Fibroblast of gingiva (primary cell): ENCODE data around the gene PLXNA4.

Source experiments
- DNase-seq: peaks from one replicate; pipeline ENCODE4 v3.0.0-alpha.2; 2011; ENCODE audit warnings: low read depth

Gene PLXNA4

DNA sequence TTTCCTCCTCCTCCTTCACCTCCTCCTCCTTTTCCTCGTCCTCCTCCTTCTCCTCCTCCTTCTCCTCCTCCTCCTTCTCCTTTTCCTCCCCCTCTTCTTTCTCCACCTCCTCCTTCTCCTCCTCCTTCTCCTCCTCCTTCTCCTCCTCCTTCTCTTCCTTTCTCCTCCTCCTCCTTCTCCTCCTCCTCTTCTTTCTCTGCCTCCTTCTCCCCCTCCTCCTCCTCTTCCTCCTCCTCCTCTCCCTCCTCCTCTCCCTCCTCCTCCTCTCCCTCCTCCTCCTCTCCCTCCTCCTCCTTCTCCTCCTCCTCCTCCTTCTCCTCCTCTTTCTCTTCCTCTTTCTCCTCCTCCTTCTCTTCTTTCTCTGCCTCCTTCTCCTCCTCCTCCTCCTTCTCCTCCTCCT is 13.6 kb downstream of the PLXNA4 start:
- DNase-seq = no peak

DNA sequence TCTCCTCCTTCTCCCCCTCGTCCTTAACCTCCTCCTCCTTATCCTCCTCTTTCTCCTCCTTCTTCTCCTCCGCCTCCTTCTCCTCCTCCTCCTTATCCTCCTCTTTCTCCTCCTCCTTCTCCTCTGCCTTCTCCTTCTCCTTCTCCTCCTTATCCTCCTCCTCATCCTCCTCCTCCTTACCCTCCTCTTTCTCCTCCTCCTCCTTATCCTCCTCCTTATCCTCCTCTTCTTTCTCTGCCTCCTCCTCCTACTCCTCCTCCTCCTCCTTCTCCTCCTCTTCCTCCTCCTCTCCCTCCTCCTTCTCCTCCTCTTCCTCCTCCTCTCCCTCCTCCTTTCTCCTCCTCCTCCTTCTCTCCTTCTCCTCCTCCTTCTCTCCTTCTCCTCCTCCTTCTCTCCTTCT is 14.5 kb downstream of the PLXNA4 start:
- DNase-seq = no peak

DNA sequence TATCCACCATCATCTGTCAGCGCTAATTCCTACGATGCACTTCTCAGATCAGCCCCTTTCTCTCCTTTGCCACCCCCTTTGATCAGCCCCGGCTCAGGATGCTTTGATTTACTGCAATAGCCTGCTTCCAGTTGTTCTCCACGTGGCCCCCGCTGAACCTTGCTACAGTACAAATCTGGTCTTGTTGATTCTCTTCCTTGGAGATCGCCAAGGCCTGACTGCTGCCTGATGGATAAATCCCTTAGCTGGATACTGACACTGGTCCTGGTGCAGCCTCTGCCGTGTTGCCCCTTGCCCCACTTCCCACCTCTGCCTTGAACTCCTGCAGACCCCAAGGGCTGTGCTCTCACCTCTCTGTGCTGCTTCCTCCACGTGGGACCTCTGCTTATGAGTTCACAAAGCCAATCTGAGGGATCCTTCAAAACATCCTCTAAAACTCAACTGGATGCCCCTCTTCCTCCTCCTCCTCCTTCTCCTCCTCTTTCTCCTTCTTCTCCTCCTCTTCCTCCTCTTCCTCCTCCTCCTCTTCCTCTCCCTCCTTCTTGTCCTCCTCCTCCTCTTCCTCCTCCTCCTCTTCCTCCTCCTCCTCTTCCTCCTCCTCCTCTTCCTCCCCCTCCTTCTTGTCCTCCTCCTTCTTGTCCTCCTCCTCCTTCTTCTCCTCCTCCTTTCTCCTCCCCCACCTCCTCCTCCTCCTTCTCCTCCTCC is 15.3 kb downstream of the PLXNA4 start:
- no peak for DNase-seq

DNA sequence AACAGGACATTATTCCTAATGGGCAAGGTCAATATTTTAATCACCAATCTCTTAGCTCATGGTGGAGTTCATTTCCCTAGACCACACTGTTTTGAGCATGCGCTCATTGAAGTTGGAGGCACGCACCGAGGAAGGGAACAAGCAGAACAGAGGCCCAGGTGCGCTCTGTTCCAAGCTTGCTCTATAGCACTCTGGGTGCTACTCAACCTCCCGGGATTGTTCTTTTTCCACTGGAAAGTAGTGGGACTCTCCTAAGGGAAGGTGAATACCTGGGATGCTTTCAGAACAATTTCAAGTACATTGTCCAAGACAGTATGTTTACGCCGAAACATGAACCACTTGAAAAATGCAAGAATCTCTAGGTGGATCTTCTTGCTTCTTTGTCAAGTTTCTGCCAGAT is 16.2 kb downstream of the PLXNA4 start:
- DNase-seq = no peak

DNA sequence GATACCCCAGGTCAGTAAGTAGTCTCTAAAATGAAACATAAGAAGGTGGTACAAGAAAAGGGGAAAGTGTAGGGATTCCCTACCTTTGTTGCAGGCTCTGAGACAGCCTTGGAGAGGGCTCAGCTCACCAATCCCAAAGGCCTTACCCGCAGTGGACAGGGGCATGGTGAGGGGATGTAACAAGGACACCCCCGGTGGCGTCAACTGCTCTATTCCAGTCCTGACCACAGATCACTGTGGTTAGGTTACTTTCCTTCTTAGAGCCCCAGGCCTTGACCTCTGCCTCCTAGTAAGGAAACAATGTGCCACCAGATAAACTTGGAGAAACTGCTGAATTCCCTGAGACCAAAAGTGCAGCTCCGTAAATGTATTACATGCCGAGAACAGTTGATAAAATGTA is 17.5 kb downstream of the PLXNA4 start:
- no peak for DNase-seq

DNA sequence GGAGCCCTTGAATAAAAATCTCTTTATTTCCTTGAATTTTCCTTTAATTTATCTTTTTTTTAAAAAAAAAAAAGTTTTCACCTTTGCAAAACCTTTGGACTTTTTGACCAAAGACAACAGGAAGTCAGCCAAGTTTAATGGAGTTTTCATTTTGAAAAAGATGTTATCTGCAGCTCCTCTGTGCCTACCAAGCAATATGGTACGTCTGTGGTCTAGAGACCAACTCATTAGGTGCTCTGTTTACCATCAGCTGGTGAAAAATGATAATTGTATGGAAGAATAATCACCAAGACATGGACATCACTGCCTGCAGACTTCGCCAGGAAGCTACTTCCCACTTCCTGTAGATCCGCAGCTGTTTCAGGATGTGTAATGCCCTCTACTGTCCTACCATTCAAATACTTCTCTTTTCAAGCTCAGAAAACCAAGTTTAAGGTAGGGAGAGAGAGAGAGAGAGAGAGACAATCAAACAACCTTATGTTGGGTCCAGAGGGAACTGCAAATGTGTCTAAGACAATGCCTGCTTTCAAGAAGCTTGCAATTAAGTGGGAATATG is 18.7 kb downstream of the PLXNA4 start:
- no peak for DNase-seq

DNA sequence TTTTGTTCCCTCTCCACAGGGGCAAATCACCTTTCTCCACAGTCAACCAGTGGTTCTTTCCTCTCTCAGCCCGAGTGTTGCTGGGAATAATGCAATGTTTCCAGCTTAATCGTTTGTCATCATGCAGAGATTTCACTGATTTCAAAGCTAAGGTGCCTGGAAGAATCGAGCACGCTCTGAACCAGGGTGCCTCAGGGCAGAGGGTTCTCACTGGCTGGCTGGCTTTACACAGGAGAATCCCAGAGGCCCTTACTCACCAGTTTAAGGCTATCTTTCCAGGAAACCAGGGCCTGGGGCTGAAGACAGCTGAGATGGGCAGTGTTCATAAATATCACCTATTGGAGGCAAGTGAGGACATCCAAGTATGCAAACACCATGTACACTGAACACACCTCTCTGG is 21.8 kb downstream of the PLXNA4 start:
- no peak for DNase-seq

DNA sequence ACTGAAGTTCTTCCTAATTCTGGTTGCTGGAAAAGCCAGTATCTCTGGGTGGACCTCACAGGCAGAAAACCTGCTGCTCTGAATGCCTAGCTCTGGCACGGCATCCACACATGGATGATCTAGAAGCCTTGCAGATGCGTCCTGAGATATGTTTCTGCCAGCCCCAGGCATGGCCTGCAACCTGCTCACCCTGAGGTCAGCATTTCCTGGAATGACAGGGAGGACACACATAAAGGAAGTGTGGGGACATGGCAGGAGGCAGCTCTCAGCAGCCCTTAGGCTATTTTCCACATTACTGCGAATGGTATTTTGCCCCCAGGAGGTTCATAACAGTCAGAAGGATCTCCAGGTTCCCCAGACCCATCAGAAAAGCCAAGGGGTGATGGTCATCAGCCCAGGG is 23.2 kb downstream of the PLXNA4 start:
- DNase-seq = no peak

DNA sequence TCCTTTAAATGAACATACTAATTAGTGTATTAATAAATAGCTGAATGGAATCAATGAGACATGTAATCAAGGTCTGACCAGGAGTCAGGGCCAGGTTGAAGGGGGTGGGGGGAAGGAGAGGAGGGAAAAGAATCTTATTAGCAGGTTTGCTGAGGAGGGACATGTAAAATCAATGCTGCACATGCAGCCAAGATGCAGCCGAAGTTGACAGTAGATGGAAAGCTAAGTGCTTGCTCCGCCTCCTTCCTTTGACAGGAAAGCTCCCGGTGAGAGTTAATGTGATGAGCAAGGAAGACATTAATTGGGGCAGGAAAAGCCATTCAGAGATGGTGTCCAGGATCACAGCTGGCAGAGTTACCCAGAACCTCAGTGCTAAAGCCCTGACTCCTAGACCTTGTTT is 24.4 kb downstream of the PLXNA4 start:
- DNase-seq = no peak

DNA sequence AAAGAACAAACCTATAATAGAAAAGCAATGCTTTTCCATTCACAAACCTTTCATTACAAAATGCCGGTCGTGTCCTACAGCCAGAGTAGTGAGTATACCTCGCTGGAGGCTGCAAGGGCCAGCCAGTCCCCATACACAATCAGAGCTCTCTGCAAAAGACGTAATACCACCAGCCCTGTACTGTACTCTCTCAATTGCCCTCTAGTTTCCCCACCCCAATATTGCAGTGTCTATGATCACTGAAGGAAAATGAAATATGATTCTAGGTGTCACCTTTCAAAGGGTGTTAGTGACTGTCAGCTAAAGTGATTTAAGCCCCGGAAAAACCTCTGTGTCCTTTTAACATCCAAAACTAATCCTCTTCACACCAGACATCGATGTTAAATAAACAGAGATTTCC is 24.8 kb downstream of the PLXNA4 start:
- no peak for DNase-seq

DNA sequence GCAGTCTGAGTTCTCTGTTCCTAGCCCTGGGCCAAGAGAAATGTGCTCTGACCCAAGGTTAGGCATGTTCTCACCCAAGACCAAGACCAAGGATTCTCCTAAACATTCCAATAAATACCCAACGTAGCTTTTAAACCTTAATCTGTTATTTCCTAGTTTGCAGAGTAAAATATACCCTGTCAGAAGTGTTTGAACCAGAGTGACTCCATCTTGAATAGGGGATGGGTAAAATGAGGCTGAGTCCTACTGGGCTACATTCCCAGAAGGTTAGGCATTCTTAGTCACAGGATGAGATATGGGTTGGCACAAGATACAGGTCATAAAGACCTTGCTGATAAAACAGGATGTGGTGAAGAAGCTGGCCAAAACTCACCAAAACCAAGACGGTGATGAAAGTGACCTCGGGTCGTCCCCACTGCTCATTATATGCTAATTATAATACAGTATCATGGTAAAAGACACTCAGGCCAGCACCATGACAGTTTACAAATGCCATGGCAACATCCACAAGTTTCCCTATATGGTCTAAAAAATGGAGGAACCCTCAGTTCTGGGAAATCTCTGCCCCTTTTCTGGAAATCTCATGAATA is 27.7 kb downstream of the PLXNA4 start:
- DNase-seq = no peak

DNA sequence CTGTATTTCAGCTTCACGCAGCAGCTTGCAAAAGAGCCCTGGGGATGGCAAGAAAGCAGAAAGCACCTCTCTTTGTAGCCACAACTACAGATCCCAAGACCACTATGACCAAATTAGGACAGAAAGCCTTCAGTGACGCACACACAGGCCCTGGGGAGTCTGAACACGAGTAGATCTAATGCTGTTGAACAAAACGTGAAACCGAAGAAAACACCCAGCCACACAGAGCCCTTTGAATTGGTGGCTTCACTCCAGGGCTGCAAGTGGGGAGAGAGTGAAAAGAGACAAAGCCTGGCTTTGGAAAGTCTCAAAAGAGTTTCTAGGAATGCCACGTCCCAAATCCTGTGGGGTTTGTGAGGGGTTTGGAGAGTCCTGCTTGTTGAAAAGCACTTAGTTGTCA is 28.4 kb downstream of the PLXNA4 start:
- DNase-seq = no peak

DNA sequence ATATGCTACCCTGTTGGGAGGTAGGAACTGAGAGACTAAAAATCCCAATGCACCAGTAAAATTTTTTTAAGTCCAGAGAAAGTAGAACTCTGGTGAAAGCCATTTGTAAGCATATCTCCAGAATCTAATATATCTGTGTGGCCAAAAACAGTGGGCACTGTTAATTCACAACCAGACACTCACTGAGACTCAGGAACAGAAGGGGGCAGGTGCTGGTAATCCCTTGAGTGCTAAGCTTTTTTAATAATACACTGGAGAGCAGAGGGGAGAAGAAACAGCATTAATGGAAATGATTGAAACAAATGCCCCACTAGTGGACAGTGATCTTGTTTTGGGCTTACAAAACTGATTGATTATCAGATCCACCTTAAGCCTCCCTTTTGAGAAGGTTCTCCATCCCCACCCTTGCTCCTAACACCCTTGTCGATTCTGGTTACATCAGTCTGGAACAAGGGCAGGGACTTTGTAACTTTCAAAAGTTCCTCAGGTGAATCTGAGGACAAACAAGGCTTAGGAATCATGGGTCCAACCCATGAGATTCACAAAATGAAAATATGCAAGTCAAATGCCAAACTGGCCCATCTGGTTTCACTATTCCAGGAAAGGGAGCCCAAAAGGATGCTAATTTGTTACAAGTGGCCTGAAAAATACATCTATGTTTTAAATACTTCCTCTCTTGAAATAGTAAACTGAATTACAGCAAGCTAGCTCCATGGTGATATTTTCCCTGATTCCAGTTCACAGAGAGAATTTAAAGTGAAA is 29.7 kb downstream of the PLXNA4 start:
- no peak for DNase-seq

DNA sequence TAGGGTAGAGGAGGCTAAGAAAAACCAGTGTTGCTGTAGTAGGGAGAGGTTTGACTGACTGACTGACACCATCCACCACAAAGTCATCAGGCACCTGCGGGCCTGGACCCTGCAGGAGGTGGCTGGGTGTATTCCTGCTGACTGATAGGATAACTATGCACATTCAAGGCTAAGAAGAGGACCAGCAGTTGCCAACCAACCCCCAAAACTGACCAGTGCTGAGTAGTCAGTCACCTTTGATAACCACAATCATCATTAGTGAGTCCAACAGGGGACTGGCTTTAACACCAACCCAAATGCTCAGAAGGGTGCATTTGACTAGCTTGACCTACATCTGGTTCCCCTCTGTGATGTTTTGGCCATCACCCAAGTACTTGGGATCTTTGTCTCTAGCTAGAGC is 30.5 kb downstream of the PLXNA4 start:
- DNase-seq = no peak

DNA sequence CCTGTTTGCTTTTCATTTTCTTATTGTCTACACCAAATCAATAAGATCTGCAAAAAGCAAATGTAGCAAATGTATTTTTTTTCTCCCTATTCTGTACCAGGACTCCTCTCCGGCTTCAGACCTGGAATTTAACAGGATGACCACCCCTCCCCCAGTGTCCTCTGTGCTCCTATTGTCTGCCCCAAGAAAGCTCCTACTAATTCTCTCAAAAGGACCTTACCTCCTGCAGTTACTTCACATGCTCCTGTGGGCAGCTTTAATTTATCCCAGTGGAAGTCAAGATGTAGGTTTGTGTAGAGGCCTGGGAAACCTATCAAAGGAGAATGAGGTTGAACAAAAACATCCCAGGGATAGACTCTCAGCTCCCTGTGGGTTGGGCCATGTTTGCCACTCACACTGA is 31.3 kb downstream of the PLXNA4 start:
- DNase-seq = no peak

DNA sequence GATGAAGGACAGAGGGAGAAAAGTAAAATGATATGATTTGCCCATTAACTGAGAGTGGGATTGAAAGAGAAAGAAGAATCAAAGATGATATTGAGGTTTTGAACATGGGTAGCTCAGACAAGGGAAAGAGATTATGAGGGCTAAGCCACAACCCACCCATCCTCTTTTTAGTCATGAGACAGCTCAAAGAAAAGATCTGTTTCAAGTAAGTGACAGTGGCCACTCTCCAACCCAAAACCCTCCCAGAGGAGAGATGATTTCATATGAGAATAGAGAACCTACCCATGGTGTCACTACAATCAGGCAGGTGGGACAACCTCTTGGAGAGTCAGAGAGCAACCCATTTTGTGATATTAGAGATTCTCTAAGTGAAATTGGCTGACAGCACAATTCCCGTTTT is 32.2 kb downstream of the PLXNA4 start:
- no peak for DNase-seq

DNA sequence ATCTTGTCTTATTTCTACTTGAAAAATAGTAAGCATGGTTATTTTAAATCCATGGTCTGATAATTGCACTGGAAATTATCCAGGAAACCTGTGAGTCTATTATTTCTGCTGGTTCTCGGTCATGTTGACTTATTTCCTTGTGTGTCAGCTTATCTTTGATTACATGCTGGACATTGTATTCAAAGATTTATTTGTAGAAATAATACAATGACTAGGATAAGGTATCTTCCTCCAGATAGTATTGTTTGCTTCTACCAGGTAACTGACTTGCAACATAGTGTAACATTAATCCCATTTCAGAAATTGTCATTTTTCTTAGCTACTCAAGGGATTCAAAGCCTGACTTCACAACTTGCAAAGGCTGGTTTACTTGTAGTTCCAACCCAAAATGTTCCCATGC is 33.4 kb downstream of the PLXNA4 start:
- no peak for DNase-seq

DNA sequence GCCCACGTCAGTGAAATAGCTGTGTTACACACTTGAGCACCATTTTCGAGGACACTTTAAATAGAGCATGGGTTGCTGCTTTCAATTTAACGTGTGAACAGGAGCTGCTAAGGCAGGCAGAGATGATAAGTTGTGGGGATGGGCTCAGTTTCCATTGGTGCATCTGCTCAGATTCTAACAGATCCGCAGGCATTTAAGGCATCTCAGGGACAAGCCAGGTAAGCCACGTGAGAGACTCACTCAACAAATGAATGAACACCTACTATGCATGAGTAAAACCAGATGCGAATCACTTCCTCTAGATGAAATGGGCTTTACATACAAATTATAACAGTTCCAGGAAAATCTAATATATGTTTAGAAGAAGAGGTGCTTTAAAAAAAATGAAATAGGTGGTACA is 34.6 kb downstream of the PLXNA4 start:
- DNase-seq = no peak

DNA sequence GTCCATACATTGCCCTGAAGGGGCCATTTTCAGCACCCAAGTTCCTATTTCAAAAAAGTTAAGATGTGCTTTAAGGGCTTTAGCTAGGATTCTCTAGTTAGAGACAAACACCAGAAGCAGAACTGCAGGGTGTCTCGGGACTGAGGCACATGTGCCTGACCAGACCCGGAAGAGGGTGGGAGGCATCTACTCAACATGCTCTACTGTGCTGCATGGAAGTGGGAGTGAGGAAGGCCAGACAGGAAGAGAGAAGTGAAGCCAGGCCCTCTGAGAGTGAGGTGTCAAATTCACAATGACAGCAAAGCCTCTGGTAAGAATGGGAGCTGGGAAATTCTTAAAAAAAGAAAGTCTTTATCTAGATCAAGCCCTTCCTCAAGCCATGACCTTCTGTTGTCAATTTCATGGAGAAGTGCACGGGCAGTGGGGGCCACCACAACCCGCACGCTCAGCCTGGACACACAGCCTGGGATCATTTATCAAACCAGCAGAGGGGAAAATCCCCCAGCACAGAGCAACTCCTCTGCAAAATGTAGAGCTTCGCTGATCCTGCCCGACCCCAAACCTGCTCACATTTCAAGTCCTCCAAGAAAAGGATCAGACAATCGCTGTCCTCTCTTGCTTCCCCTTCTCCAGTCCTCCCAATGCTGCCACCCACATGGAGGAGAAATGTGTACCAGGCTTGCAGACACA is 38.7 kb downstream of the PLXNA4 start:
- DNase-seq = no peak

DNA sequence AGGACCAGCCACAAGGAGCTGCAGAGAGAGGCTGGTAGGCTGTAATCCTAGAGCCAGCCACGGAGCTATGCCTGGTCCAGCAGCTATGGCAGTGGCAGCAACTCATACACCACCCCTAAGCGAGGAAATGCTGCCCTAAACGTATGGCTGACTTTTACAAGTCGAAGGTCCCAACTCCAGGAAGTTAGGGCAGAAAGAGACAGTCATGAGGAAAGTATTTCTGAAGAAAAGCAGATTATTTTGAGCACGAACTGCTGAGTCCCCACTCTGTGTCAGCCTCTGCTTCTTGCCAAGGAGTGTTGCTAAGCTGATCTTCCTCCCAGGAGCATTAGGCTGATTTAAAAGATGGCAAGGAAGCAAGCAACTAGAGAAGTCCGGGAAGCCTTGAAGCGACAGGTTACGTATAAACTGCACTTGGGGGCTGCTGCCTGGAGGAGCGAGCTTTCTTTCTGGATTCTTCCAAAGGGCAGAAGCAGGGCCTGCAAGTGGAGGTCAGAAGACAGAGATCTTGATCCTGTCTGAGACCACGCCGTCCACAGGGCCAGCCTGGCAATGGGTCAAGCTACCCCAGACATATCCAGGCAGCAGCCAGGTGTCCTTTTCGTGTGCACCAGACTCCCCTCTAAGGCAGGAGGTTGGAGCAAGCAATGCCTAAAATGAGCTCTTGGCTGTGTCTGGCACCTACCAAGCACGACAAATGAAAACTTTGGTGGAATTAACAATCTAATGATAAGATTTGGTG is 39.4 kb downstream of the PLXNA4 start:
- no peak for DNase-seq

DNA sequence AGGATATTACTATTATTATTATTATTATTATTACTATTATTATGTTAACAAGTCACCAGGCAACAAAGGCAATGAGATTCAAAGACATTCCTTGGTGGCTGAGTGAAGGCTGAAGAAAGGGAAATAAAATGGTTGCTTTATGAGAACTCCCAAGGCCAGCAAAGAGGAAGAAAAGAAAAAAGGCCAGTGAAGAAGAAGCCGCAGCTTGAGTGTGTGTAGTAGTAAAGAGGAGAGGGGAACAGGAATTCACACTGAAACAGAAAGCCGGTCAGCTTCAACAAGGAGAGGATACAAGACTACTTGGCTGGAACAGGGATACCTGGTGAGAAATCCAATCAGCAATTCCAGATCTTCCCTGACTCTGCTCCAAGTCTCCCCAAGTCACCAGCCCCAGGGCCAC is 42.4 kb downstream of the PLXNA4 start:
- no peak for DNase-seq

DNA sequence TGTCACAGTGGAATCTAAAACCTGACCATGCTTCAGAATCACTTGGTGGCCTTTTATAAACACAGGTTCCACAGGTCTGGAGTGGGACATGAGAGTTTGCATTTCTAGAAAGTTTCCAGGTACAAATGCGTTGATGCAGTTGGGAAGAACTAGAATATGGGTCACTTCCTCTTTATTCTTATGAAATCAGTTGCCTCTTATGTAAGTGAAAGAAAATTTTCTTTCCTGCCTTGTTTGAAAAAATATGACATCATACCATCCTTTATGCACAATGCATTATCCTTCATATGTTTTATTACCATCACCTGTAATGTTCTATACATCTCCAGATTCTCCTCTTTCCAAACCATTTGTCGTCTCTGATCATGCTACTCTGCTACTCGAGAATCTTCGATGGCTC is 44.0 kb downstream of the PLXNA4 start:
- DNase-seq = no peak
